ENCODE measurements around the gene B3GNT3. TPM values are rescaled to one million over a fixed set of nuclear protein-coding genes. Genes with fewer than 3 reads are reported as not detected.

B3GNT3 gene
- total RNA-seq, 1 experiment from 2014 or later = 22.2 TPM

DNA sequence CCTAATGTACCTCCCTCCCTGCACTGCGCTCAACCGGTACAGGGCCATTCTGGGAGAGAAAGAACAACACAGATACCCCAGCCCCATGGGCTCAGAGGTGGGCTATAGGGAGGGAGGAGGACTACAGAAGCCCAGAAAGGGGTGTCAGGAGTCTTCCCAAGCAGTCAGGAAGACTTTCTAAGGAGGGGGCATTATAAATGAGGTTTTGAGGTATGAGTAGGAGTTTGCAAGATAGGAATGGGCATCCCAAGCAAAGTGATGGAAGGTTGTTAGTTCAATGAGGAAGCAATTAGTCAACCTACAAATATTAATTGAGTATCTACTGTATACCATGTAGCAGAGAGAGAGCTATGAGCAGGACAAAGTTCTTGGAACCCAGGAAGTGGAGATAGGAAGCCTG is 6.3 kb upstream of the B3GNT3 start:
- no peaks in the 10 kb centered on the region for H3K9me2 ChIP-seq (ENCODE audit: insufficient read depth)
- no peaks in the 10 kb centered on the region for H3K79me2 ChIP-seq (ENCODE audit: insufficient read depth, low read length)
- CTCF ChIA-PET = no interaction called here
- no peak for DNase-seq (ENCODE audit: low read depth, low spot score)
- H3K4me3 ChIP-seq (replicated peaks in 1 of 2; ENCODE audit: low read depth in 1 of 2, low read length in 2 of 2) = no peak overlapping the region
- no peaks in the 10 kb centered on the region for H4K20me1 ChIP-seq (ENCODE audit: insufficient read depth)
- POLR2A ChIA-PET = interaction anchor here (0.8 kb wide), 1 partner anchor 71 kb away, joined by 3 read pairs; the partner anchor contains the start of gene RPL18A
- H3K9ac ChIP-seq (ENCODE audit: low read length) = no peak overlapping the region
- TF ChIP-seq POLR2A (IDR thresholded peaks at IDR 0.05; ENCODE audit: borderline replicate concordance, extremely low read depth, insufficient read depth, insufficient read length) = no peak
- TF ChIP-seq EGR1 (IDR thresholded peaks at IDR 0.05; ENCODE audit: low read depth) = no peak
- TF ChIP-seq RAD21 (IDR thresholded peaks at IDR 0.05; ENCODE audit: low read depth) = no peak
- TF ChIP-seq, protein P1, sequence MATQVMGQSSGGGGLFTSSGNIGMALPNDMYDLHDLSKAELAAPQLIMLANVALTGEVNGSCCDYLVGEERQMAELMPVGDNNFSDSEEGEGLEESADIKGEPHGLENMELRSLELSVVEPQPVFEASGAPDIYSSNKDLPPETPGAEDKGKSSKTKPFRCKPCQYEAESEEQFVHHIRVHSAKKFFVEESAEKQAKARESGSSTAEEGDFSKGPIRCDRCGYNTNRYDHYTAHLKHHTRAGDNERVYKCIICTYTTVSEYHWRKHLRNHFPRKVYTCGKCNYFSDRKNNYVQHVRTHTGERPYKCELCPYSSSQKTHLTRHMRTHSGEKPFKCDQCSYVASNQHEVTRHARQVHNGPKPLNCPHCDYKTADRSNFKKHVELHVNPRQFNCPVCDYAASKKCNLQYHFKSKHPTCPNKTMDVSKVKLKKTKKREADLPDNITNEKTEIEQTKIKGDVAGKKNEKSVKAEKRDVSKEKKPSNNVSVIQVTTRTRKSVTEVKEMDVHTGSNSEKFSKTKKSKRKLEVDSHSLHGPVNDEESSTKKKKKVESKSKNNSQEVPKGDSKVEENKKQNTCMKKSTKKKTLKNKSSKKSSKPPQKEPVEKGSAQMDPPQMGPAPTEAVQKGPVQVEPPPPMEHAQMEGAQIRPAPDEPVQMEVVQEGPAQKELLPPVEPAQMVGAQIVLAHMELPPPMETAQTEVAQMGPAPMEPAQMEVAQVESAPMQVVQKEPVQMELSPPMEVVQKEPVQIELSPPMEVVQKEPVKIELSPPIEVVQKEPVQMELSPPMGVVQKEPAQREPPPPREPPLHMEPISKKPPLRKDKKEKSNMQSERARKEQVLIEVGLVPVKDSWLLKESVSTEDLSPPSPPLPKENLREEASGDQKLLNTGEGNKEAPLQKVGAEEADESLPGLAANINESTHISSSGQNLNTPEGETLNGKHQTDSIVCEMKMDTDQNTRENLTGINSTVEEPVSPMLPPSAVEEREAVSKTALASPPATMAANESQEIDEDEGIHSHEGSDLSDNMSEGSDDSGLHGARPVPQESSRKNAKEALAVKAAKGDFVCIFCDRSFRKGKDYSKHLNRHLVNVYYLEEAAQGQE (IDR thresholded peaks at IDR 0.05; ENCODE audit: low read depth) = no peak
- no peak for TF ChIP-seq YY1 (IDR thresholded peaks at IDR 0.05; ENCODE audit: extremely low read depth, insufficient replicate concordance, low read depth, low read length)
- TF ChIP-seq EZH2phosphoT487 (IDR thresholded peaks at IDR 0.05; ENCODE audit: borderline replicate concordance) = no peak
- no peak for TF ChIP-seq ZNF274 (IDR thresholded peaks at IDR 0.05; ENCODE audit: low read depth, low read length)
- TF ChIP-seq, protein P2, sequence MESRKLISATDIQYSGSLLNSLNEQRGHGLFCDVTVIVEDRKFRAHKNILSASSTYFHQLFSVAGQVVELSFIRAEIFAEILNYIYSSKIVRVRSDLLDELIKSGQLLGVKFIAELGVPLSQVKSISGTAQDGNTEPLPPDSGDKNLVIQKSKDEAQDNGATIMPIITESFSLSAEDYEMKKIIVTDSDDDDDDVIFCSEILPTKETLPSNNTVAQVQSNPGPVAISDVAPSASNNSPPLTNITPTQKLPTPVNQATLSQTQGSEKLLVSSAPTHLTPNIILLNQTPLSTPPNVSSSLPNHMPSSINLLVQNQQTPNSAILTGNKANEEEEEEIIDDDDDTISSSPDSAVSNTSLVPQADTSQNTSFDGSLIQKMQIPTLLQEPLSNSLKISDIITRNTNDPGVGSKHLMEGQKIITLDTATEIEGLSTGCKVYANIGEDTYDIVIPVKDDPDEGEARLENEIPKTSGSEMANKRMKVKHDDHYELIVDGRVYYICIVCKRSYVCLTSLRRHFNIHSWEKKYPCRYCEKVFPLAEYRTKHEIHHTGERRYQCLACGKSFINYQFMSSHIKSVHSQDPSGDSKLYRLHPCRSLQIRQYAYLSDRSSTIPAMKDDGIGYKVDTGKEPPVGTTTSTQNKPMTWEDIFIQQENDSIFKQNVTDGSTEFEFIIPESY (IDR thresholded peaks at IDR 0.05; ENCODE audit: extremely low read depth, insufficient replicate concordance, low read length) = no peak
- TF ChIP-seq, protein P3, sequence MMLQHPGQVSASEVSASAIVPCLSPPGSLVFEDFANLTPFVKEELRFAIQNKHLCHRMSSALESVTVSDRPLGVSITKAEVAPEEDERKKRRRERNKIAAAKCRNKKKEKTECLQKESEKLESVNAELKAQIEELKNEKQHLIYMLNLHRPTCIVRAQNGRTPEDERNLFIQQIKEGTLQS (IDR thresholded peaks at IDR 0.05) = no peak
- TF ChIP-seq SP1 (IDR thresholded peaks at IDR 0.05; ENCODE audit: low read depth) = no peak
- TF ChIP-seq EZH2 (IDR thresholded peaks at IDR 0.05) = no peak
- TF ChIP-seq SRF (IDR thresholded peaks at IDR 0.05; ENCODE audit: low read depth) = no peak
- TF ChIP-seq ZFX (IDR thresholded peaks at IDR 0.05) = no peak
- TF ChIP-seq FOSL1 (IDR thresholded peaks at IDR 0.05; ENCODE audit: low read depth) = no peak
- TF ChIP-seq, protein P4, sequence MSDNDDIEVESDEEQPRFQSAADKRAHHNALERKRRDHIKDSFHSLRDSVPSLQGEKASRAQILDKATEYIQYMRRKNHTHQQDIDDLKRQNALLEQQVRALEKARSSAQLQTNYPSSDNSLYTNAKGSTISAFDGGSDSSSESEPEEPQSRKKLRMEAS (IDR thresholded peaks at IDR 0.05) = no peak
- intact Hi-C loops (cut with micrococcal nuclease) = no loop called here
- H3K9me3 ChIP-seq (ENCODE audit: control insufficient read depth in 1 of 2, insufficient read depth in 1 of 2, low read depth in 1 of 2, low read length in 2 of 2) = no peaks in the 10 kb centered on the region
- H3K27me3 ChIP-seq (ENCODE audit: insufficient read depth, low read length) = no peaks in the 10 kb centered on the region
- H3K4me1 ChIP-seq (ENCODE audit: control insufficient read depth in 1 of 2, insufficient read depth in 2 of 2, low read length in 2 of 2) = peaks cover 35 to 49% of the 10 kb centered on the region in 2 experiments
- no peak overlapping the region for H3K4me2 ChIP-seq (ENCODE audit: low read length)
- peaks cover 0 to 6% of the 10 kb centered on the region in 2 experiments; a peak in 1 of 4 replicates for H3K36me3 ChIP-seq (ENCODE audit: control insufficient read depth in 1 of 2, insufficient read depth in 2 of 2, low read length in 2 of 2)
- no peak overlapping the region for H2AFZ ChIP-seq (ENCODE audit: low read depth, low read length, poor library complexity, severe bottlenecking)
- no TSS peak for BruUV-seq (replicated peaks)
- H3K27ac ChIP-seq (ENCODE audit: low read depth, low read length) = no peak overlapping the region
- no peak for ATAC-seq
- RAD21 ChIA-PET (ENCODE audit: low non-redundant PET in 1 of 2, low total read pairs in 2 of 2, uncharacterized antibody in 2 of 2, unreplicated experiment in 2 of 2) = interaction anchor here in 1 of 2 experiments (0.7 kb wide), 1 partner anchor 134 kb away, joined by 6 read pairs; no protein-coding TSS in a partner anchor

Data from HCT116 (cell line).